Measurements from ENCODE around the gene LYST.

DNA sequence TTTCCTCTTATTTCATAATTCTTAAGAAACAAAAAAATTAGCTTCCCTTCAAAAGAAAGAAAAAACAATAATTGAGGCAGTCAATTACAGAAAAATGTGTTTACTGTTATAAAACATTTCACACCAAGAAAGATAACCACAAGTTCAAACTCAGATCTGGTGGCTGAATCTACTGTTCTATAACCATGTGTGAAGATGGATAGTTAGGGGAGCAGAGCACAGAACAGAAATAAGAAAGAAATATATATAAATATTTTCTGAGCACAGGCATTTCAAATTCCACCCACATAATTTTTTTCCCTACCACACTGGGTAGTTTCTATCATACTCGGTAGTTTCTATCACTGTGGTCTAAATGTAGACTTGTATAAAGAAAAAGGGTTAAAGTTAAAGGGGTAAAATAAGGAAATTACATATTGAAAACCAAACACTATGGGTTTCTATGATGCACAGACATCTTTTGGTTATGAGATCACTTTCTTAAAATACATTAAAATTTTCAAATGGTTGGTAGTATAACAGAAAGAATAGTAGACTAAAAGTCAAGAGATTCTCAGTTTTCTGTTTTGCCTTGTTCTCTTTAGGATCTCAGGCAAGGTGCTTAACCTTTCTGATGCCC lies 10.8 kb downstream of the LYST start:
- TF ChIP-seq, protein P1, sequence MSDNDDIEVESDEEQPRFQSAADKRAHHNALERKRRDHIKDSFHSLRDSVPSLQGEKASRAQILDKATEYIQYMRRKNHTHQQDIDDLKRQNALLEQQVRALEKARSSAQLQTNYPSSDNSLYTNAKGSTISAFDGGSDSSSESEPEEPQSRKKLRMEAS (IDR thresholded peaks at IDR 0.05; ENCODE audit: insufficient read depth, insufficient read length) = no peak
- TF ChIP-seq, protein P2, sequence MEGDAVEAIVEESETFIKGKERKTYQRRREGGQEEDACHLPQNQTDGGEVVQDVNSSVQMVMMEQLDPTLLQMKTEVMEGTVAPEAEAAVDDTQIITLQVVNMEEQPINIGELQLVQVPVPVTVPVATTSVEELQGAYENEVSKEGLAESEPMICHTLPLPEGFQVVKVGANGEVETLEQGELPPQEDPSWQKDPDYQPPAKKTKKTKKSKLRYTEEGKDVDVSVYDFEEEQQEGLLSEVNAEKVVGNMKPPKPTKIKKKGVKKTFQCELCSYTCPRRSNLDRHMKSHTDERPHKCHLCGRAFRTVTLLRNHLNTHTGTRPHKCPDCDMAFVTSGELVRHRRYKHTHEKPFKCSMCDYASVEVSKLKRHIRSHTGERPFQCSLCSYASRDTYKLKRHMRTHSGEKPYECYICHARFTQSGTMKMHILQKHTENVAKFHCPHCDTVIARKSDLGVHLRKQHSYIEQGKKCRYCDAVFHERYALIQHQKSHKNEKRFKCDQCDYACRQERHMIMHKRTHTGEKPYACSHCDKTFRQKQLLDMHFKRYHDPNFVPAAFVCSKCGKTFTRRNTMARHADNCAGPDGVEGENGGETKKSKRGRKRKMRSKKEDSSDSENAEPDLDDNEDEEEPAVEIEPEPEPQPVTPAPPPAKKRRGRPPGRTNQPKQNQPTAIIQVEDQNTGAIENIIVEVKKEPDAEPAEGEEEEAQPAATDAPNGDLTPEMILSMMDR (IDR thresholded peaks at IDR 0.05; ENCODE audit: extremely low read depth in 1 of 2, insufficient read depth in 1 of 2, low read depth in 1 of 2, low read length in 2 of 2) = no peak
- TF ChIP-seq FOS (IDR thresholded peaks at IDR 0.05; ENCODE audit: borderline replicate concordance, insufficient read depth, low read length) (no peak), POLR2A (IDR thresholded peaks at IDR 0.05; ENCODE audit: low read depth, low read length) (no peak), JUN (IDR thresholded peaks at IDR 0.05; ENCODE audit: borderline replicate concordance, insufficient read depth, insufficient read length, low read depth) (no peak), EZH2 (IDR thresholded peaks at IDR 0.05; ENCODE audit: borderline replicate concordance, low read depth, low read length, severe bottlenecking) (no peak), POLR2AphosphoS5 (IDR thresholded peaks at IDR 0.05; ENCODE audit: insufficient read depth, low read depth, low read length) (no peak), MYC (IDR thresholded peaks at IDR 0.05; ENCODE audit: low read depth, low read length) (no peak)
